SKM-1 (cell line): Measurements from ENCODE around the gene METTL22.

ENCODE experiments used
- DNase-seq: peaks from one replicate; lab custom pipeline; 2025; ENCODE audit not compliant: unreplicated experiment; lab: John Stamatoyannopoulos, UW

The METTL22 gene

GRCh38 chr16:8663192-8664089 is 41.9 kb downstream of the METTL22 start:
- no peak for DNase-seq

GRCh38 chr16:8665529-8665928 is 44.0 kb downstream of the METTL22 start:
- DNase-seq, result no peak

GRCh38 chr16:8667492-8667891 is 46.0 kb downstream of the METTL22 start:
- no peak for DNase-seq

- no peak for DNase-seq
Measured at GRCh38 chr16:8668113-8668512, 46.6 kb downstream of the METTL22 start.

- DNase-seq, result no peak
Measured at GRCh38 chr16:8669481-8669880, 48.0 kb downstream of the METTL22 start.

GRCh38 chr16:8670014-8670560 is 48.6 kb downstream of the METTL22 start:
- DNase-seq, result no peak

GRCh38 chr16:8673611-8674412 is 52.3 kb downstream of the METTL22 start:
- DNase-seq, result no peak

- DNase-seq, result peak; percentile 70
Measured at GRCh38 chr16:8674413-8675022, 53.0 kb downstream of the METTL22 start, which contains the start of gene ABAT. Gene ABAT (plus strand): TSS chr16:8674617. CDS start chr16:8735740, 61,123 bp downstream.

GRCh38 chr16:8675183-8676159 is 54.0 kb downstream of the METTL22 start:
- no peak for DNase-seq

GRCh38 chr16:8676160-8676547 is 54.7 kb downstream of the METTL22 start:
- no peak for DNase-seq

- no peak for DNase-seq
Measured at GRCh38 chr16:8676737-8677375, 55.4 kb downstream of the METTL22 start.

- DNase-seq, result no peak
Measured at GRCh38 chr16:8677481-8677880, 56.0 kb downstream of the METTL22 start.

GRCh38 chr16:8678068-8678927 is 56.8 kb downstream of the METTL22 start:
- no peak for DNase-seq

- DNase-seq, result no peak
Measured at GRCh38 chr16:8679151-8679550, 57.7 kb downstream of the METTL22 start.

- DNase-seq, result no peak
Measured at GRCh38 chr16:8682551-8683259, 61.2 kb downstream of the METTL22 start.

GRCh38 chr16:8683640-8684039 is 62.1 kb downstream of the METTL22 start:
- DNase-seq, result no peak

- no peak for DNase-seq
Measured at GRCh38 chr16:8685617-8686016, 64.1 kb downstream of the METTL22 start.

- no peak for DNase-seq
Measured at GRCh38 chr16:8686031-8686621, 64.6 kb downstream of the METTL22 start.
